HepG2 (cell line): Measurements from ENCODE around the gene ISCU. TPM values are rescaled to one million over a fixed set of nuclear protein-coding genes. Genes with fewer than 3 reads are reported as not detected.

Experiments used
- AFF4 ChIP-seq: sonication (generic); formaldehyde crosslinking; IDR thresholded peaks from 2 replicates; pipeline ENCODE4 v1.4.0; 2020; ENCODE audit warnings: missing genetic modification reagents
- CC2D1A ChIP-seq: sonication (generic); formaldehyde crosslinking; IDR thresholded peaks from 2 replicates; pipeline ENCODE4 v1.8.1; 2023; ENCODE audit warnings: mild to moderate bottlenecking, missing genetic modification reagents
- EZH2 ChIP-seq: conservative IDR thresholded peaks from 2 replicates; pipeline ENCODE4 v1.6.1; 2012; ENCODE audit warnings: mild to moderate bottlenecking, low read depth, low read length, moderate library complexity
- FOSL1 ChIP-seq: sonication (generic); formaldehyde crosslinking; IDR thresholded peaks from 2 replicates; pipeline ENCODE4 v1.9.0; 2021; ENCODE audit warnings: missing genetic modification reagents, borderline replicate concordance
- HNRNPK ChIP-seq: fragments of 200-400 bp; formaldehyde crosslinking; IDR thresholded peaks from 2 replicates; pipeline ENCODE4 v1.6.1; 2018; ENCODE audit warnings: low read length, low read depth, moderate library complexity, mild to moderate bottlenecking; ENCODE audit not compliant: poor library complexity, severe bottlenecking
- MED8 ChIP-seq: sonication (generic); formaldehyde crosslinking; IDR thresholded peaks from 2 replicates; pipeline ENCODE4 v1.8.1; 2023; ENCODE audit warnings: mild to moderate bottlenecking, missing genetic modification reagents; ENCODE audit not compliant: insufficient replicate concordance
- NFATC3 ChIP-seq: sonication (generic); formaldehyde crosslinking; IDR thresholded peaks from 2 replicates; pipeline ENCODE4 v1.5.1; 2020; ENCODE audit warnings: mild to moderate bottlenecking, missing genetic modification reagents
- NFE2L2 ChIP-seq: fragments of 150-350 bp; IDR thresholded peaks from 2 replicates; pipeline ENCODE4 v1.6.1; 2014; ENCODE audit warnings: low read length
- NFYC ChIP-seq: IDR thresholded peaks from 2 replicates; pipeline ENCODE4 v1.6.1; 2016; ENCODE audit warnings: missing genetic modification reagents, missing compliant biosample characterization
- ZNF260 ChIP-seq: sonication (generic); formaldehyde crosslinking; IDR thresholded peaks from 2 replicates; pipeline ENCODE4 v1.4.0; 2020; ENCODE audit warnings: missing genetic modification reagents, low read depth, mild to moderate bottlenecking, borderline replicate concordance
- ZNF34 ChIP-seq: sonication (generic); formaldehyde crosslinking; IDR thresholded peaks from 2 replicates; pipeline ENCODE4 v1.4.0; 2020; ENCODE audit warnings: mild to moderate bottlenecking, missing genetic modification reagents, borderline replicate concordance
- ZNF546 ChIP-seq: sonication (generic); formaldehyde crosslinking; conservative IDR thresholded peaks from 2 replicates; pipeline ENCODE4 v1.8.1; 2023; ENCODE audit warnings: mild to moderate bottlenecking, missing genetic modification reagents
- ZSCAN21 ChIP-seq: sonication (generic); formaldehyde crosslinking; IDR thresholded peaks from 2 replicates; pipeline ENCODE4 v1.8.0; 2022; ENCODE audit warnings: mild to moderate bottlenecking, missing genetic modification reagents, moderate library complexity, borderline replicate concordance
- polyA plus RNA-seq, 8 experiments: library from polyadenylated mRNA; depleted of rRNA in 3 of 8; stranded (reverse) in 7 of 8; unstranded in 1 of 8; fragments of >200 nt; fragmentation: Illumina TruSeq in 4 of 8; extraction: Trizol in 4 of 8; gene quantifications; 2 replicates each; pipeline versions ENCODE4 v1.2.1 to v1.2.3, GENCODE V29; 2011 to 2016; ENCODE audit warnings: low read depth in 4 of 8, missing spikeins in 1 of 8, mixed read lengths in 1 of 8; ENCODE audit not compliant: insufficient read depth in 1 of 8
- total RNA-seq, 5 experiments: library from RNA; depleted of rRNA; stranded (reverse); fragments of >200 nt; fragmentation: Illumina TruSeq; extraction: Trizol; gene quantifications; 2 replicates each; pipeline ENCODE4 v1.2.3, GENCODE V29; 2016; ENCODE audit warnings: low read depth in 1 of 5
- TF ChIP-seq, protein P1 (sequence below): sonication (generic); formaldehyde crosslinking; IDR thresholded peaks from 2 replicates; pipeline ENCODE4 v1.5.0; 2020; ENCODE audit warnings: mild to moderate bottlenecking, missing genetic modification reagents
- TF ChIP-seq, protein P2 (sequence below): IDR thresholded peaks from 2 replicates; pipeline ENCODE4 v1.6.1; 2016; ENCODE audit warnings: low read depth
- TF ChIP-seq, protein P3 (sequence below): sonication (generic); formaldehyde crosslinking; IDR thresholded peaks from 2 replicates; pipeline ENCODE4 v1.4.0; 2020; ENCODE audit warnings: missing genetic modification reagents, mild to moderate bottlenecking, borderline replicate concordance
- TF ChIP-seq, protein P4 (sequence below): sonication (generic); formaldehyde crosslinking; IDR thresholded peaks from 2 replicates; pipeline ENCODE4 v1.8.0; 2022; ENCODE audit warnings: mild to moderate bottlenecking, missing genetic modification reagents, moderate library complexity

ISCU gene
- total and polyA plus RNA-seq, 2 of the 13 experiments (the other 11 are each of a cell fraction or from before 2014, with no cell fraction given), result 94.4 to 107 TPM

- TF ChIP-seq AFF4 (no peak), NFYC (peak; percentile 98), MED8 (no peak), NFE2L2 (no peak), NFATC3 (CRISPR knock-in tag) (no peak), ZNF34 (CRISPR knock-in tag) (no peak), ZNF260 (CRISPR knock-in tag) (no peak), CC2D1A (CRISPR knock-in tag) (no peak), HNRNPK (no peak), ZNF546 (CRISPR knock-in tag) (no peak), EZH2 (no peak), FOSL1 (CRISPR knock-in tag) (no peak), ZSCAN21 (CRISPR knock-in tag) (no peak)
- TF ChIP-seq, protein P1, sequence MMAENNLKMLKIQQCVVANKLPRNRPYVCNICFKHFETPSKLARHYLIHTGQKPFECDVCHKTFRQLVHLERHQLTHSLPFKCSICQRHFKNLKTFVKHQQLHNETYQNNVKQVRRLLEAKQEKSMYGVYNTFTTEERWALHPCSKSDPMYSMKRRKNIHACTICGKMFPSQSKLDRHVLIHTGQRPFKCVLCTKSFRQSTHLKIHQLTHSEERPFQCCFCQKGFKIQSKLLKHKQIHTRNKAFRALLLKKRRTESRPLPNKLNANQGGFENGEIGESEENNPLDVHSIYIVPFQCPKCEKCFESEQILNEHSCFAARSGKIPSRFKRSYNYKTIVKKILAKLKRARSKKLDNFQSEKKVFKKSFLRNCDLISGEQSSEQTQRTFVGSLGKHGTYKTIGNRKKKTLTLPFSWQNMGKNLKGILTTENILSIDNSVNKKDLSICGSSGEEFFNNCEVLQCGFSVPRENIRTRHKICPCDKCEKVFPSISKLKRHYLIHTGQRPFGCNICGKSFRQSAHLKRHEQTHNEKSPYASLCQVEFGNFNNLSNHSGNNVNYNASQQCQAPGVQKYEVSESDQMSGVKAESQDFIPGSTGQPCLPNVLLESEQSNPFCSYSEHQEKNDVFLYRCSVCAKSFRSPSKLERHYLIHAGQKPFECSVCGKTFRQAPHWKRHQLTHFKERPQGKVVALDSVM (CRISPR knock-in tag), result no peak
- TF ChIP-seq, protein P2, sequence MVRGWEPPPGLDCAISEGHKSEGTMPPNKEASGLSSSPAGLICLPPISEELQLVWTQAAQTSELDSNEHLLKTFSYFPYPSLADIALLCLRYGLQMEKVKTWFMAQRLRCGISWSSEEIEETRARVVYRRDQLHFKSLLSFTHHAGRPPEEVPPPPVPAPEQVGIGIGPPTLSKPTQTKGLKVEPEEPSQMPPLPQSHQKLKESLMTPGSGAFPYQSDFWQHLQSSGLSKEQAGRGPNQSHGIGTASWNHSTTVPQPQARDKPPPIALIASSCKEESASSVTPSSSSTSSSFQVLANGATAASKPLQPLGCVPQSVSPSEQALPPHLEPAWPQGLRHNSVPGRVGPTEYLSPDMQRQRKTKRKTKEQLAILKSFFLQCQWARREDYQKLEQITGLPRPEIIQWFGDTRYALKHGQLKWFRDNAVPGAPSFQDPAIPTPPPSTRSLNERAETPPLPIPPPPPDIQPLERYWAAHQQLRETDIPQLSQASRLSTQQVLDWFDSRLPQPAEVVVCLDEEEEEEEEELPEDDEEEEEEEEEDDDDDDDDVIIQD (CRISPR knock-in tag), result peak; percentile 35; the same call in 1 of the 2 replicates
- TF ChIP-seq, protein P3, sequence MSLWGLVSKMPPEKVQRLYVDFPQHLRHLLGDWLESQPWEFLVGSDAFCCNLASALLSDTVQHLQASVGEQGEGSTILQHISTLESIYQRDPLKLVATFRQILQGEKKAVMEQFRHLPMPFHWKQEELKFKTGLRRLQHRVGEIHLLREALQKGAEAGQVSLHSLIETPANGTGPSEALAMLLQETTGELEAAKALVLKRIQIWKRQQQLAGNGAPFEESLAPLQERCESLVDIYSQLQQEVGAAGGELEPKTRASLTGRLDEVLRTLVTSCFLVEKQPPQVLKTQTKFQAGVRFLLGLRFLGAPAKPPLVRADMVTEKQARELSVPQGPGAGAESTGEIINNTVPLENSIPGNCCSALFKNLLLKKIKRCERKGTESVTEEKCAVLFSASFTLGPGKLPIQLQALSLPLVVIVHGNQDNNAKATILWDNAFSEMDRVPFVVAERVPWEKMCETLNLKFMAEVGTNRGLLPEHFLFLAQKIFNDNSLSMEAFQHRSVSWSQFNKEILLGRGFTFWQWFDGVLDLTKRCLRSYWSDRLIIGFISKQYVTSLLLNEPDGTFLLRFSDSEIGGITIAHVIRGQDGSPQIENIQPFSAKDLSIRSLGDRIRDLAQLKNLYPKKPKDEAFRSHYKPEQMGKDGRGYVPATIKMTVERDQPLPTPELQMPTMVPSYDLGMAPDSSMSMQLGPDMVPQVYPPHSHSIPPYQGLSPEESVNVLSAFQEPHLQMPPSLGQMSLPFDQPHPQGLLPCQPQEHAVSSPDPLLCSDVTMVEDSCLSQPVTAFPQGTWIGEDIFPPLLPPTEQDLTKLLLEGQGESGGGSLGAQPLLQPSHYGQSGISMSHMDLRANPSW (CRISPR knock-in tag), result no peak
- TF ChIP-seq, protein P4, sequence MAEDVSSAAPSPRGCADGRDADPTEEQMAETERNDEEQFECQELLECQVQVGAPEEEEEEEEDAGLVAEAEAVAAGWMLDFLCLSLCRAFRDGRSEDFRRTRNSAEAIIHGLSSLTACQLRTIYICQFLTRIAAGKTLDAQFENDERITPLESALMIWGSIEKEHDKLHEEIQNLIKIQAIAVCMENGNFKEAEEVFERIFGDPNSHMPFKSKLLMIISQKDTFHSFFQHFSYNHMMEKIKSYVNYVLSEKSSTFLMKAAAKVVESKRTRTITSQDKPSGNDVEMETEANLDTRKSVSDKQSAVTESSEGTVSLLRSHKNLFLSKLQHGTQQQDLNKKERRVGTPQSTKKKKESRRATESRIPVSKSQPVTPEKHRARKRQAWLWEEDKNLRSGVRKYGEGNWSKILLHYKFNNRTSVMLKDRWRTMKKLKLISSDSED (CRISPR knock-in tag), result no peak
Observed at GRCh38 chr12:108514973-108515814, 47.2 kb upstream of the ISCU start, which contains the start of gene FICD (continued).
